Measurements from ENCODE around the gene MOB3B.

The MOB3B gene

GRCh38 chr9:27447031-27447683 lies 82.5 kb downstream of the MOB3B start:
- Histone ChIP-seq H4K12ac (ENCODE audit: low read depth, low read length) (no peak overlapping the region), H3K9me3 (ENCODE audit: insufficient read depth, low read depth, low read length) (no peaks in the 10 kb centered on the region), H3K9ac (ENCODE audit: low read length) (no peak overlapping the region), H2BK12ac (ENCODE audit: low read length) (no peak overlapping the region), H3K23ac (ENCODE audit: low read length) (no peak overlapping the region), H3K4ac (ENCODE audit: low read depth, low read length) (no peak overlapping the region), H3K18ac (ENCODE audit: low read length) (no peak overlapping the region), H4K91ac (ENCODE audit: low read depth, low read length) (no peak overlapping the region), H2AFZ (ENCODE audit: insufficient read depth, low read length, poor library complexity) (no peak overlapping the region), H3K36me3 (ENCODE audit: control insufficient read depth in 1 of 2, insufficient read depth in 2 of 2, low read length in 2 of 2) (peaks cover 0 to 2% of the 10 kb centered on the region in 2 experiments), H3K27me3 (ENCODE audit: insufficient read depth, low read length) (no peaks in the 10 kb centered on the region), H3K14ac (ENCODE audit: low read length) (no peak overlapping the region), H4K8ac (ENCODE audit: low read depth, low read length) (no peak overlapping the region), H2BK5ac (ENCODE audit: low read depth, low read length, poor library complexity) (no peak overlapping the region), H3K4me1 (ENCODE audit: control insufficient read depth in 1 of 2, insufficient read depth in 2 of 2, low read length in 2 of 2) (peaks cover 0 to 8% of the 10 kb centered on the region in 2 experiments), H2BK120ac (ENCODE audit: insufficient read depth, low read length, poor library complexity) (no peak overlapping the region), H3K4me3 (ENCODE audit: low read depth, low read length) (no peak overlapping the region), H3K27ac (ENCODE audit: low read depth, low read length) (no peak overlapping the region), H2AK5ac (ENCODE audit: low read length) (no peak overlapping the region), H3K79me1 (ENCODE audit: low read length) (no peaks in the 10 kb centered on the region), H3K4me2 (ENCODE audit: low read length) (no peak overlapping the region), H3K79me2 (ENCODE audit: control insufficient read depth, insufficient read depth, low read length, poor library complexity) (no peaks in the 10 kb centered on the region)
- DNase-seq = peak in 1 of 2 donors; percentile 40
- WGBS (ENCODE audit: extremely low coverage, insufficient coverage, insufficient read length) = no CpG with 5 or more reads among the region's 5 CpGs

- peaks cover 5% of the 10 kb centered on the region for H3K79me1 ChIP-seq (ENCODE audit: low read length)
- no peak overlapping the region for H2BK5ac ChIP-seq (ENCODE audit: low read depth, low read length, poor library complexity)
- peaks cover 0 to 2% of the 10 kb centered on the region in 2 experiments for H3K36me3 ChIP-seq (ENCODE audit: control insufficient read depth in 1 of 2, insufficient read depth in 2 of 2, low read length in 2 of 2)
- no peak overlapping the region for H3K4me2 ChIP-seq (ENCODE audit: low read length)
- no peaks in the 10 kb centered on the region for H3K27me3 ChIP-seq (ENCODE audit: insufficient read depth, low read length)
- no peak overlapping the region for H3K14ac ChIP-seq (ENCODE audit: low read length)
- H3K23ac ChIP-seq (ENCODE audit: low read length) = no peak overlapping the region
- H2BK120ac ChIP-seq (ENCODE audit: insufficient read depth, low read length, poor library complexity) = no peak overlapping the region
- no peaks in the 10 kb centered on the region for H3K79me2 ChIP-seq (ENCODE audit: control insufficient read depth, insufficient read depth, low read length, poor library complexity)
- H2AK5ac ChIP-seq (ENCODE audit: low read length) = no peak overlapping the region
- no peak overlapping the region for H3K4ac ChIP-seq (ENCODE audit: low read depth, low read length)
- no peak for DNase-seq
- H4K8ac ChIP-seq (ENCODE audit: low read depth, low read length) = no peak overlapping the region
- H3K9me3 ChIP-seq (ENCODE audit: insufficient read depth, low read depth, low read length) = no peaks in the 10 kb centered on the region
- no peak overlapping the region for H4K12ac ChIP-seq (ENCODE audit: low read depth, low read length)
- WGBS (ENCODE audit: extremely low coverage, insufficient coverage, insufficient read length) = no CpG with 5 or more reads among the region's 6 CpGs
- H4K91ac ChIP-seq (ENCODE audit: low read depth, low read length) = no peak overlapping the region
- peaks cover 0 to 6% of the 10 kb centered on the region in 2 experiments for H3K4me1 ChIP-seq (ENCODE audit: control insufficient read depth in 1 of 2, insufficient read depth in 2 of 2, low read length in 2 of 2)
- no peak overlapping the region for H3K18ac ChIP-seq (ENCODE audit: low read length)
- H2BK12ac ChIP-seq (ENCODE audit: low read length) = no peak overlapping the region
- no peak overlapping the region for H3K27ac ChIP-seq (ENCODE audit: low read depth, low read length)
- H3K4me3 ChIP-seq (ENCODE audit: low read depth, low read length) = no peak overlapping the region
- H3K9ac ChIP-seq (ENCODE audit: low read length) = no peak overlapping the region
- H2AFZ ChIP-seq (ENCODE audit: insufficient read depth, low read length, poor library complexity) = no peak overlapping the region
Measured at GRCh38 chr9:27445688-27446087, 83.9 kb downstream of the MOB3B start.

- peaks cover 0 to 6% of the 10 kb centered on the region in 2 experiments for H3K4me1 ChIP-seq (ENCODE audit: control insufficient read depth in 1 of 2, insufficient read depth in 2 of 2, low read length in 2 of 2)
- H4K12ac ChIP-seq (ENCODE audit: low read depth, low read length) = no peak overlapping the region
- DNase-seq = no peak
- H2BK120ac ChIP-seq (ENCODE audit: insufficient read depth, low read length, poor library complexity) = no peak overlapping the region
- no peak overlapping the region for H2BK5ac ChIP-seq (ENCODE audit: low read depth, low read length, poor library complexity)
- no peak overlapping the region for H3K18ac ChIP-seq (ENCODE audit: low read length)
- no peaks in the 10 kb centered on the region for H3K79me2 ChIP-seq (ENCODE audit: control insufficient read depth, insufficient read depth, low read length, poor library complexity)
- H3K14ac ChIP-seq (ENCODE audit: low read length) = no peak overlapping the region
- H3K4me2 ChIP-seq (ENCODE audit: low read length) = no peak overlapping the region
- H2BK12ac ChIP-seq (ENCODE audit: low read length) = no peak overlapping the region
- H4K91ac ChIP-seq (ENCODE audit: low read depth, low read length) = no peak overlapping the region
- no peak overlapping the region for H3K9ac ChIP-seq (ENCODE audit: low read length)
- no peak overlapping the region for H2AFZ ChIP-seq (ENCODE audit: insufficient read depth, low read length, poor library complexity)
- no CpG with 5 or more reads among the region's 5 CpGs for WGBS (ENCODE audit: extremely low coverage, insufficient coverage, insufficient read length)
- H3K27me3 ChIP-seq (ENCODE audit: insufficient read depth, low read length) = no peaks in the 10 kb centered on the region
- no peaks in the 10 kb centered on the region for H3K9me3 ChIP-seq (ENCODE audit: insufficient read depth, low read depth, low read length)
- H3K23ac ChIP-seq (ENCODE audit: low read length) = no peak overlapping the region
- H3K4me3 ChIP-seq (ENCODE audit: low read depth, low read length) = no peak overlapping the region
- no peak overlapping the region for H4K8ac ChIP-seq (ENCODE audit: low read depth, low read length)
- H3K4ac ChIP-seq (ENCODE audit: low read depth, low read length) = no peak overlapping the region
- peaks cover 0 to 2% of the 10 kb centered on the region in 2 experiments for H3K36me3 ChIP-seq (ENCODE audit: control insufficient read depth in 1 of 2, insufficient read depth in 2 of 2, low read length in 2 of 2)
- peaks cover 5% of the 10 kb centered on the region for H3K79me1 ChIP-seq (ENCODE audit: low read length)
- H2AK5ac ChIP-seq (ENCODE audit: low read length) = no peak overlapping the region
- H3K27ac ChIP-seq (ENCODE audit: low read depth, low read length) = no peak overlapping the region
Measured at GRCh38 chr9:27445057-27445595, 84.5 kb downstream of the MOB3B start.

- H3K23ac ChIP-seq (ENCODE audit: low read length) = no peak overlapping the region
- no peak overlapping the region for H3K4me2 ChIP-seq (ENCODE audit: low read length)
- H2AFZ ChIP-seq (ENCODE audit: insufficient read depth, low read length, poor library complexity) = no peak overlapping the region
- no peaks in the 10 kb centered on the region for H3K9me3 ChIP-seq (ENCODE audit: insufficient read depth, low read depth, low read length)
- H2AK5ac ChIP-seq (ENCODE audit: low read length) = no peak overlapping the region
- H3K9ac ChIP-seq (ENCODE audit: low read length) = no peak overlapping the region
- DNase-seq = no peak
- no peak overlapping the region for H3K27ac ChIP-seq (ENCODE audit: low read depth, low read length)
- no peak overlapping the region for H4K8ac ChIP-seq (ENCODE audit: low read depth, low read length)
- peaks cover 9% of the 10 kb centered on the region for H3K79me1 ChIP-seq (ENCODE audit: low read length)
- H3K18ac ChIP-seq (ENCODE audit: low read length) = peak overlapping the region; percentile 9
- H3K4me1 ChIP-seq (ENCODE audit: control insufficient read depth in 1 of 2, insufficient read depth in 2 of 2, low read length in 2 of 2) = peaks cover 3 to 14% of the 10 kb centered on the region in 2 experiments
- H3K79me2 ChIP-seq (ENCODE audit: control insufficient read depth, insufficient read depth, low read length, poor library complexity) = no peaks in the 10 kb centered on the region
- peak overlapping the region; percentile 4 for H2BK5ac ChIP-seq (ENCODE audit: low read depth, low read length, poor library complexity)
- H3K14ac ChIP-seq (ENCODE audit: low read length) = peak overlapping the region; percentile 7
- no peak overlapping the region for H3K4me3 ChIP-seq (ENCODE audit: low read depth, low read length)
- H3K36me3 ChIP-seq (ENCODE audit: control insufficient read depth in 1 of 2, insufficient read depth in 2 of 2, low read length in 2 of 2) = peaks cover 0 to 2% of the 10 kb centered on the region in 2 experiments
- peak overlapping the region; percentile 8 for H4K91ac ChIP-seq (ENCODE audit: low read depth, low read length)
- WGBS (ENCODE audit: extremely low coverage, insufficient coverage, insufficient read length) = no CpG with 5 or more reads among the region's 4 CpGs
- no peak overlapping the region for H4K12ac ChIP-seq (ENCODE audit: low read depth, low read length)
- H2BK120ac ChIP-seq (ENCODE audit: insufficient read depth, low read length, poor library complexity) = no peak overlapping the region
- H2BK12ac ChIP-seq (ENCODE audit: low read length) = no peak overlapping the region
- no peaks in the 10 kb centered on the region for H3K27me3 ChIP-seq (ENCODE audit: insufficient read depth, low read length)
- H3K4ac ChIP-seq (ENCODE audit: low read depth, low read length) = no peak overlapping the region
Measured at GRCh38 chr9:27442464-27442863, 87.2 kb downstream of the MOB3B start.

All from trophoblast cell (in vitro differentiated cells and primary cell).